ENCODE results near the gene URB1.
"Not testable (repeated sequence)": the region's sequence is repeated elsewhere in the genome, so short reads cannot be mapped to it uniquely, and the experiment has no call there.

The URB1 gene

DNA sequence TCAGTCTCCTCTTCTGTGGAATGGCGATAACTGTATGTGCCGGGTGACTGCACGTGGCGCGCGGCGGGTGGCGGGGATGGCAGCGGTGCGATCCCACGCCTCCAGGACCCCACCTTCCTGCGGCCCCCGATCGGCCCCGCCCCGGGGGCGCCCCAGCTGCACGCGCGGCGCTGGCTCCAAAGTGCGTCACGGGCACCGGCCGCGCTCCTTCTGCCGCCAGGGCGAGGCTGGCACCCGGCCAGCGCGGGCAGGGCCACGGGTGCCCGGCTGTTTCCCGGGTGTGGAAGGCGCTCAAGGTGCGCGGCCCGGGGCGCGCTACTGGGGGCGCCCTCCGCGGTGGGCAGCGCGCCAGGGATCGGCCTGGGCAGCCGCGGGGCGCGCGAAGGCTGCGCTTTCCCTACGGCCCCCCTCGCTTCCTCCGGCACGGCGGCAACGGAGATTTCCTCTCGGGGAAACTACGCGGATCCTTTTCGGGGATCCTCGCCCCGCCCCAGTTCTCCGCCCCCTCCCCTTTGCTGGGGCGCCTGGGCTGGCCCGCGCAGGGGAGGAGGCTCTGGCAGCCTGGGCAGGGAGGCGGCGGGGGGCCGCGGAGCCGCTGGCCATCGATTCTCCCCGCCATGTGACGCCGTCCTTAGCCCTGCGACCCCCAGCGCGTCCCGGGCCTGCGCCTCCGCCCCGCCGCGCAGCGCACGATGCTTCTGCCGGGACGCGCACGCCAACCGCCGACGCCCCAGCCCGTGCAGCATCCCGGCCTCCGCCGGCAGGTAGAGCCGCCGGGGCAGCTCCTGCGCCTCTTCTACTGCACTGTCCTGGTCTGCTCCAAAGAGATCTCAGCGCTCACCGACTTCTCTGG lies 19.6 kb upstream of the URB1 start, which contains the start of gene EVA1C:
EVA1C (plus strand) TSS at position 545 of the 853 bp plus-strand sequence; CDS start at position 693, 148 bp downstream.
- peak; percentile 66 for DNase-seq

DNA sequence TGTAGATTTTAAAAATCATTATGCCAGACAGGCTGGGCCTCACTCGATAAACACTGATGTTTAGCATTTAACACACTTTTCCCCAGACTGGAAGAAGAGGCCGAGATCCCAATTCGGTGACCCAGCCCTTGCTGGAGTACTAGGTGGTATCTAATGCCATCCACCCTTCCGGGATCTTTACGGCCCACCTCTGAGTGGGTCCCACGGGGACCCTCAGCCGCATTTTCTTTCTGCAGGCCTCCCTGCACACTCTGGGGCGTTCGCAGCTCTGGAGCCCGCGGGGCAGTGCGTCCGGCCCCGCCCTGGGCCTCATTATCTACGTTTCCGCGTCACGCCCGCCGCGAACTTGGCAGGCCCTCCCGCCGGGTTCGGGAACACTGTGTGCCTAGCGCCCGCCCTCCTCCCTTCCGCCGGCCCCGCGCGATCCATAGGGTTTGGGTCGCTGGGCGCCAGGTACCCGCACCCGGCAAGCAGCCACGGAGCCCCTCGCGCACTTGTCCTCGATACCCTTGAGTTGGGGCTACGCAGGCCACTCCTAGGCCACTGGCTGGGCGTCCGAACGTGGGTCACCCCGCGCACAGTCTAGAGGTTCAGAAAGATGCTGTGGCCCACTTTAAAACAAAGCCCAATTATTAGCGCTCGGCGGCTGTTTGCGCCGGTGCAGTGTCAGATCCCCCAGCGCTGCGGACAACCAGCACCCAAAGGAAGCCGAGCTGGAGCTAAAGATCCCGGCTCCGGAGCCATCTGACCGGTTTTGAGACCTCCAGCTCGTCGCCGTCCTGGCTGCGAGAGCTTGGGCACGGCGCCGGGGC lies 18.7 kb upstream of the URB1 start:
- DNase-seq, result peak; percentile 71

DNA sequence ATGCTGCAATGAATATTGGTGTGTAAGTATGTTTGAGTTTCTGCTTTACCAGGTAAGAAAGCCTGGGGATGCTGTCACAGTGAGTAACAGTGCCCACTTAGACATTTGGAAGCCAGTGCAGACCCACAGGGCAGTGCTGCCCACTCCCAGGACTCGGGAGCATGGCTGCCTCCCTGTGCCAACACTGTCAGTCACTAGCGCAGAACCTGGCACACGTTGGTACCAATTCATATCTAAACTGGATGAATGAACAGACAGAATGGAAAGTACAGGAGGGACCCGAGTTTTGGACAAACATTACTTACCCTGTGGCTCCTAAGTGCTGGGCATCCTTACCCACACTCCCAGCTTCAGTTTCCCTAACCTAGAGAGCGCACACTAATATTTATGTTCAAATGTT lies 18.1 kb upstream of the URB1 start:
- no peak for DNase-seq

DNA sequence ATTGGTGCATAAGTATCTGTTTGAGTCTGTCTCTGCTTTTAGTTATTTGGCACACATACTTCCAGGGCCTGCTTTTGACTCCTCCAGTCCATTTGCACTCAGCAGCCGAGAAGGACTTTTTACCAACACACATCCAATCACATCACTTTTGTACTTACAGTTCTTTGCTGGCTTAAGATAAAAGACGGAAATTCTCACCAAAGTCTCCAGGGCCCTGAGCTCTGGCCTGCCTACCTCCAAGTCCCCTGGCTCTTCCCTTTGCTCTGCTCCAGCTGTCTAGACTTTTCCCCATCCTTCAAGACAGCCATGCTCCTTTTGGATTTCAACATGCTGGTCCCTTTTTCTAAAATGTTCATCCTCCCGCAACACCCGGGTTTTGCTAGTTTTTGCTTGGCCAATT lies 17.5 kb upstream of the URB1 start:
- DNase-seq, result peak; percentile 13

DNA sequence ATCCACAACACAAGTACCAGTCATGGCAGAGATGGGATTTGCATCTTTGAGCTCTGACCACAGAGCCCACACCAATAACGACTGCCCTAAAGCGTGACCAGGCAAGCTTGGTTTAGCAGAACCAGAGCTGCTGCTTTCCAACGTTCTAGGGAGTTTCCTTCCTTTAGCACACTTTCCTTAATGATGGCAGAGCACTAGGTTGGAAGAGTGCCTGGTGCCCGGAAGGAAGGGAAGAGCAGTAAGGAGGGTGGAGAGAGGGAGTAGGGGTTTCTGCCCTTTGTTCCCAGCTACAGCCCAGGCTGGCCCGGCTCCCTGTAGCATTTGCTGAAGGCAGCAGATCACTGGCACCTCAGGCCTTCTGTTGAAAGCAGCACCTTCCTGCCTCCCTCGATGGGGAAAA lies 13.6 kb upstream of the URB1 start:
- no peak for DNase-seq

DNA sequence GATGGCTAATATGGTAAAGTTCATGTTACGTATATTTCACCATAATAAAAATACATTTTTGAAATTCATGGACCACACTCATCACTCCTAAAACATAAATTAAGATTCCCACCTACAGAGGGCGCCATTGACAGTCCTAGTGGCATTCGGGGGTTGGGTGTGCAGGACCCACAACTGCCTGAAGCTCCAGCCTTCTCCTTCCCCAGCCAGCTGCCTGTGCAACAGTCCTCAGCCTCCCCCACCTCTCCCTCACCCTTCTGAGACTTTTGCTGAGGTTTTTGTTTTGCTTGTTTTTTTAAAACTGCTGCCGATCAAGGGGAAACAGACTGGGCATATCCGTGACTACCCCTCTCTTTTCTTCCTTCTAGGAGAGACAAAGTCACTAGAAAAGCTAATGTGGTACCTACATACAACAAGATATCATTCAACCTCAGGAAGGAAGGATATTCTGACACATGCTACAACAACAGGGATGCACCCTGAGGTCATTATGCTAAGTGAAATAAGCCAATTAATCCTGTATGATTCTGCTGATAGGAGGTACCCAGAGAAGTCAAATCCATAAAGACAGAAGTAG lies 10.5 kb upstream of the URB1 start:
- DNase-seq, result peak; percentile 72

DNA sequence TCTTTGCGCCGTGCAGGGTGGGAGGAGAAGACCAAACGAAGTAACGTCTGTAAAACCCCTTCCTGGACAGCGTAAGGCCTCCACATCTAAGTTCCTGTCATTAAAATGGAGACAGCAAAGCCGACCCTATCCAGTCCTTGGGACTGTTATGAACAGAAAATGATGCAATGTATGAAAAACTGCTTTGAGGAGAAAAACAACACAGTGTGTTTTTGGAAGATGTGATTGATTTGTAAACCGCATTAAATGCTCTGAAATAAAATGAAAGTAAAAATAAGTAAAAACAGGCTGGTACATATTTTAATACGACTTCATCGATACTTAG lies 827 bp upstream of the URB1 start:
- no peak for DNase-seq

DNA sequence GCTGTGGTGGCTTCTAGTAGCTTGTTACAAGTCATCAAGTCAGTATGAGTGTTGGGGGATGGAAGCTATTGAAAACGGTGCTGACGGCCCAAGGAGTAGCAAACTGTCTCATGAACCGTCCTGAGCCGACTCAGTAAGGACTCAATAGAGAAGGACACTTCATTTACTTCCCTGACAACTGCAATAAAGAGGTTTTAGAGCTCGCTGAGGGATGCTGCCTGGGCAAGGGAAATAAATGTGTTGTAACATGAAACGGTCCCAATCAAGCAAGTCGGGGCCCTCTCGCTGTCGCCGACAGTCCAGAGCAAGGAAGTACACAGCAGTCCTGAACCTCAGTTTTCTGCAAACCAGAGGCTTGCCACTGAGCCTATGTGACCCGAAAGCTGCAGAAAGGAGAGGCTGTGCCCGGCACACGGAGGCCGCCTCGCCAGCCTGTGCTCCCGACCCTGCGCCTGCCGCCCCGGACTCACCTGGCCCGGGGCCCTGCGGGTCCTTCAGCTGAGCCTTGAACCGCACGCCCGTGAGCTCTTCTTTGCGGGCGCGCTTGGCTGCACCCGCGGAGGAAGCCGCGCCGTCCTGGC lies 423 bp downstream of the URB1 start:
- no peak for DNase-seq

DNA sequence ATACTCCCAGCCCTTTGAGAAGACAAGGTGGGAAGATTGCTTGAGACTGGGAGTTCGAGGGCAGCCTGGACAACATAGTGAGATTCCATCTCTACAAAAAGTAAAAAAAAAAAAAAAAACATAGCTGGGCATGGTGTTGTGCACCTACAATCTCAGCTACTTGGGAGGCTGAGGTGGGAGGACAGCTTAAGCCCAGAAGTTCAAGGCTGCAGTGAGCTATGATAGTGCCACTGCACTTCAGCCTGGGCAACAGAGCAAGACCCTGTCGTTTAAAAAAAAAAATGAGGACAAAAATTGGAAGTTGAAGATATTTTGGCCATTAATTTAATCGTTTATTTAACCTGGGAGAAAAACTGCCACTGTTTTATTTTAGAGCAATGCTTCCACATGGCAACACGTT lies 1.1 kb downstream of the URB1 start:
- no peak for DNase-seq

DNA sequence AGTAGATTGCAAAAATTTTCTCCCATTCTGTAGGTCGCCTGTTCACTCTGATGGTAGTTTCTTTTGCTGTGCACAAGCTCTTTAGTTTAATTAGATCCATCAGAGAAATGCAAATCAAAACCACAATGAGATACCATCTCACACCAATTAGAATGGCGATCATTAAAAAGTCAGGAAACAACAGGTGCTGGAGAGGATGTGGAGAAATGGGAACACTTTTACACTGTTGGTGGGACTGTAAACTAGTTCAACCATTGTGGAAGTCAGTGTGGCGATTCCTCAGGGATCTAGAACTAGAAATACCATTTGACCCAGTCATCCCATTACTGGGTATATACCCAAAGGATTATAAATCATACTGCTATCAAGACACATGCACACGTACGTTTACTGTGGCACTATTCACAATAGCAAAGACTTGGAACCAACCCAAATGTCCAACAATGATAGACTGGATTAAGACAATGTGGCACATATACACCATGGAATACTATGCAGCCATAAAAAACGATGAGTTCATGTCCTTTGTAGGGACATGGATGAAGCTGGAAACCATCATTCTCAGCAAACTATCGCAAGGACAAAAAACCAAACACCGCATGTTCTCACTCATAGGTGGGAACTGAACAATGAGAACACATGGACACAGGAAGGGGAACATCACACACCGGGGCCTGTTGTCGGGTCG lies 2.1 kb downstream of the URB1 start:
- not testable (repeated sequence) for DNase-seq

DNA sequence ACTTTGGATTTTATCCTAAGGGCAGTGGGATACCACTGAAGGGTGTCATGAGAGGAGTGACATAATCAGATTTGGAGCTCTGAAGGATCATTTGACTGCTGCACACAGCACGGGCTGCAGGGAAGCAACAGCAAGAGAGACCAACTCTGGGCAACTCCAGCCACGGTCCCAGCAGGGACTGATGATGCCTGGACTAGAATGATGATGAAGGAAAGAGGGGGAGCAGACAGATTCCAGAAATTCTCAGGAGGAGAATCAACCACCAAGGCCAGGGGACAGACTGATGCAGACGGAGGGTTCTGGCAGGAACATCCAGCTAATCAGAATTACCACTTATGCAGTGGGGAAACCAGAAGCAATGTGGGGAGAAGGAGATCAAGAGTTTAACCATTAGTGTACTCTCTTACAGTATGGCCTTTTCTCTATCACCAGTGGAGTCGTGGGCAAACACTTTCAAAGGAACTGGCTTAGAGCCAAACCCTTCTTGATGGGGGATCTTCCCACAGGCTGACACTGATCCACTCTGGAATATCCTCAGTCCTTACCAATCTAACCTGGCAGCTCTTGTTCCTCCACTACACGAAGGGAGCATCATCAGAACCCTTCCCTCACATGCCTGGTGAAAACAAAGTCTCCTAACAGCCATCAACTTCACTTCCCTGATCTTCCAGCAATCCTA lies 3.3 kb downstream of the URB1 start:
- no peak for DNase-seq

DNA sequence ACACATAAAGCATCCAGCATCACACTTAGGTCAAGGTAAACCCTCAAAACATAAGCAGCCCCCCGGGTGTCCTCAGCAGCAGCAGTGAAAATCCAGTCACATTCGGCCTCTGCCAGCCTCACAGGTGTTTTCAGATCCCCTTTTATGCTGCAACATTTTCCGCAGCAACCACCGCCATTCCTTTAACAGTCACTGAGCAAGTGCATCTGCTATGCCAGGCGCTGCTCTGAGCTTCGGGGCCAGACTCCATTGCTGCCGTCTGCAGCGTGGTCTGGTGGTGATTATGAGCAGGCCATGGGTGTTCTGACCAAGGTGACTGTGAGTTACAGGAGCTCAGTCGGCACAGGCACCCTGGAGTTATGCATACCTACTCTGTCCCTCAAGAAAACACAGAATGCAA lies 4.5 kb downstream of the URB1 start:
- DNase-seq, result no peak

DNA sequence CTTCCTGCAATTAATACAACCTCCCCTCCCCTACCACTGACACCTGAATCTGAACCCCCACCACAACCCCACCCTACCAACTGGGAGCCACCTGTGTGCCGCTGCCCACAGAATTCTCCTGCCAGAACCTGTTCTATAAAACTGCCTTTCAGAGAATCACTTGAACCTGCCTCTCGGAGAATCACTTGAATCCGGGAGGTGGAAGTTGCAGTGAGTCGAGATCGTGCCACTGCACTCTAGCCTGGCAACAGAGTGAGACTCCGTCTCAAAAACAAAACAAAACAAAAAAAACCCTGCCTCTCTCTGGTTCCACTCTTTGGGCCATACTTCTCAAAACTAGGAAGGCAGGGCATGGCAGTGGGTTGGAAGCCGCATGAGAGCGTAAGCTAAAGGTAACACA lies 5.7 kb downstream of the URB1 start:
- no peak for DNase-seq

DNA sequence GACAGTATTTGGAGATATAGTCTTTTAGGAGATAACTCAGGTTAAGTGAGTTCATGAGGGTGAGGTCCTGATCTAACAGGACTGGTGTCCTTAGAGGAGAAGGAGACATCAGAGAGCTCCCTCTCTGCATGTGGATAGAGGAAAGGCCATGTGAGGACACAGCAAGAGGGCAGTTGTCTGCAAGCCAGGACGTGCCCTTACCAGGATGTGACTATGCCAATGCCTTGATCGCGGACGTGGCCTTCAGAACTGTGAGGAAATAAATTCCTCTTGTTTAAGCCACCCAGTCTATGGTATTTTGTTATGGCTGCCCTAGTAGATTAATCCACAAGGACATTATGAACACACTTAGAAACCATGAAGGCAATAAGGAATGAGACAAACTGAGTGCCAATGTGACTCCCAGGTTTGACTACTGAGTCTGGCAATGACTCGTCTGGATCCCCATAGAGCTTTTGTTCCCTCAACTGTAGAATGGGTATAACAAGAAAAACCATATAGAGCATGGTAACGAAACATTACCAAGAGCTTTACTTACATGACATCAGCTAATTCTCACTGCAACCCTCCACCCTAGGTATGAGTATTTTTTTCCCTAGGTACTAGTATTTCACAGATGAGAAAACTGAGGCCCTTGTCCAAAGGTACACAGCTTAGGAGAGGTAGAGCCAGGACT lies 6.5 kb downstream of the URB1 start:
- no peak for DNase-seq

DNA sequence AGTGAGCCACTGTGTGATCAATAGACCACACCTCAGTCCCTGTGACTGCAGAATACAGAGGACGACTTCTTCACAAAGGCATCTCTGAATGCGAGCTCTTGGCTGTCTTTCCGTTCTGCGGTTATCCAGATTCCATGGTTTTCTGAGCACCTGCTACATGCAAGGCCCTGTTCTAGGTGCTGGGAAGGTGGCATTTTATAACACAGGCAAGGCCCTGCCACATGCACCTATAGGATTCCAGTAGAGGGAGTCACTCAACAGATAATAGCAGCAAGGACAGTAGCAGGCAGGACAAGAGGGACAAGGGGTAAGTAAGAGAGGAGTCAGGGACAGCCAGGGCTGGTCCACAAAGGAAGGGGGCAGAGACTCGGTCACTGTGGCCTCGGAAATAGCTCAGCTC lies 9.0 kb downstream of the URB1 start:
- DNase-seq, result no peak

DNA sequence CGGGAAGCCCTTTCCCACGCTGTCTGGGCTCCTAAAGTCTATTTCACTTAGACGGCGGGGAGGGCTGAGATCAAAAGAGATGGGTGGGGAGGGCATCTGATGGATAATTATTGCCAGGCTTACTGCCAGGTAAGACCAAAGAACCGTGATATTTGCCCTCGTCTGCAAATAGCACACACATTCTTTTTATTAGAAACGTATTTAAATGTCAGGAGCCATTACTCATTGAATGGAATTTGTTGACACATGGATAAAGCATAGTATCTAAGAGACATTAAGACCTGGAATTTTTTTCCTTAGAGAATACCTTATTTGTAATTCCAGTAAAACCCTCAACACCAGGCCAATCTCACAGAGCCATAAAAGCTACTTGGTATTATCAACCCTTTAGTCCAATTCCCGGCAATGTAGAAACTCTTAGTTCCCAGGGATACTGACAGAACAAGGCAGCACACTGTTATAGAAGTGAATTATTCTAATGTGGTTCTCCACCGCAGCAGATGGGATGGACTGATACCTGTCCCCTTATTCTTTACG lies 10.6 kb downstream of the URB1 start:
- no peak for DNase-seq

DNA sequence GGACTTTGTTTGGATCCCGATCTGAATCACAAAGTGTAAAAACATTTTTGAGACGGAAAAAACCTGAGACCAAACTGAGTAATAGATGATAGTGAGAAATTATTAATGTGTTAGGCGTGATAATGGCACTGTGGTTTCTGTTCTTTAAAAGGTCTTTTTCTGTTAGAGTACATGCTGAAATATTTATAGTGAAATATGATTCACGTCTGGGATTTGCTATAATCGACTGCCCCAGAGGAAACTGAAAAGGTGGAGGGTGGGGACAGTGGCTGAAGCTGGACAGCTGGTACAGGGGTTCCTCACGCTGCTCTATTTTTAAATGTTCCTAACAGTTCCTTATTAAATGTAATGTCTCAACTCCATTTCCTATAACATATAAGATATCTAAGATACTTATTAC lies 11.2 kb downstream of the URB1 start:
- DNase-seq, result no peak

DNA sequence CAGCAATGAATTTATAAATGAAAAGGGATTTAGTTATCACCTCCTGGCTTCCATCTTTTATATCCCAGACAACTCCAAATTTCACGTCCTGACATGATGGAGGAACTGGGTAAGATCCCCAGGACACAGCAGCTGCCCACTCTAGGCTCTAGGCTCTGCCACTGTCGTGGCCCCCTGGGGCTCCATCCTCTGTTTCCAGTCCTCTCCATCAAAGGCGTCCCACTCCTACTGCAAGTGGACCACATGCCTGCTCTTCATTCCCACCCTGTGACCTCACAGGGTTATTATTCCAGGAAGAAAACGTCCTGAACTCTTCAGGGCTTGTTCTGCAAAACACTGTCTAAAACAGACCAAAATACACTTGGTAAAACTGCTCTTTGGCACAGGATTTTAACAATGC lies 11.9 kb downstream of the URB1 start:
- DNase-seq, result no peak

DNA sequence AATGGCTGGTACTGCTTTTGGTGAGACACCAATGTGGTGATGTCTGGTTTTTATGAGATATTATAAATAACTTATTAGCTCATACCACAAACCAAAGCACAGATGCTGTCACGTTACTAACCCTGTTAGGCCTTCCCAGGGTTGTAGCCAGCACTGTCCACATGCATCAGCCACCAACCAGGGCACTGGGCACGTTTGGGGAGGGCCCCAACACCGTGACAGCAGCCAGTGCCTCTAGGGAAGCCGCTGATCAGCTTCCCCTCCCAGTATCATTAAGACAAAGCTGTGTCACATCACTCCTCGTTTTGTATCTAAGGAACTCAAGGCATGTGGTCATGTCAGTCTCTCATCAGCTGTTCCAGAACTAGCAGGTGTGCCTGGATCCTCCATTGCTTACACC lies 13.9 kb downstream of the URB1 start:
- DNase-seq, result no peak

DNA sequence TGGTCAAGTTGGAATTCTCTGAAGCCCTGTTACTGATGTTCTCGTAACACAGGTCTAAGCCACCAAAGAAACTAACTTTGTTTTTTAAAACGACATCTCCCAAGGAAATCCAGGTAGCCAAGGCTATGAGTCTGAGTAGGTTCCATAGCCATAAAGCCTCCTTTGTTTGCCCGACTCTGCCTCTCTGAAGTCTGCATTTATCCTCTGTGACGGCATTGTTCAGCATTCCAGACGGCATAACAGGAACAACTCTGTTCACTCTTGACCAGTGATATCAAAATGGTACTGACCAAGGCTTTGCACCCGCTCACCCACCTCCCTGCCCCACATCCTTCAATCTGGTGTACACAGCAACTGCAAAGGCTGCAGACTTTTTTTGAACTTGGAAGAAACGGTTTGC lies 14.8 kb downstream of the URB1 start:
- no peak for DNase-seq

DNA sequence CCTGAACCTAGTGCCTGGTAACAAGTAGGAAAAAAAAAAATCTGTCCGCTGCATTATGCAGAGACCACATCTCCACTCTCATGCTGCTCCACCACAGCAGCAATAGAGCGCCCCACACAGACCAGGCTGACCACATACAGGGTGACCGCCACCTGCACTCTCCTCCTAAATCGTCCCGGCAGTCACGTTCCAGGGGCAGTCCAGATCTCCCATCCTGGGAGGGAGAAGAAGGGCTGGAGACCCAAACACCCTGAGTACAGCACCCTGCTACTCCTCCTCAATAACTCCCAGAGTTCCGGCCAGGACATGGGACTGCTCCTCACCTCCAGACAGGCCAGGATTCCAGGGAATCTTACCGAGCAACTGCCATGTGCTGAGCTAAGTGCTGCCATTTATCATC lies 15.3 kb downstream of the URB1 start:
- no peak for DNase-seq

DNA sequence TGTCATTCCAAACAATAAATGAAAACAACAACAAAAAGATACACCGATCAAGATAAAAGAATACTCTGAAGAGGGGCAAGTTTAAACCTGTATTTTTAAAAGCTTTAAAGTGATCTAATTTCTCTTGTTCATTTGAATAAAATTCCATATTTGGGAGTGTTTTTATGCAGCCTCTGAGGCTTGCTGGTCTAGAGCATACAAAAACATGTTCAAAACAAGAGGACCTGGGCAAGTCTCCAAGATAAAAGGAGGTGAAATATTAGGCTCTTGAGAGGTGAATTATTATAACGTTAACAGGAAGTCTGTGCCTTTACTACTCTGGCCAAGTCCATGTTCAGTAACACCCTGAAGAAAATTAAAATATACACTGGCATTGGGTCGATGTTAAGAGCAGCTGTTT lies 20.1 kb downstream of the URB1 start:
- DNase-seq, result no peak
